ENCODE results near the gene SLC10A3.

- no peak for TF ChIP-seq CTCF (IDR thresholded peaks at IDR 0.05)
- no peak for TF ChIP-seq POLR2A (IDR thresholded peaks at IDR 0.05)
Measured at GRCh38 chrX:154458954-154459778, 31.3 kb downstream of the SLC10A3 start.
